GM19099 (cell line): ENCODE data around the gene HOXC11.

Experiments
- POLR2A ChIP-seq: IDR thresholded peaks from 3 replicates; pipeline ENCODE4 v1.6.1; 2011; ENCODE audit warnings: low read depth; ENCODE audit not compliant: insufficient read length; ENCODE audit errors: extremely low read depth

The HOXC11 gene

DNA sequence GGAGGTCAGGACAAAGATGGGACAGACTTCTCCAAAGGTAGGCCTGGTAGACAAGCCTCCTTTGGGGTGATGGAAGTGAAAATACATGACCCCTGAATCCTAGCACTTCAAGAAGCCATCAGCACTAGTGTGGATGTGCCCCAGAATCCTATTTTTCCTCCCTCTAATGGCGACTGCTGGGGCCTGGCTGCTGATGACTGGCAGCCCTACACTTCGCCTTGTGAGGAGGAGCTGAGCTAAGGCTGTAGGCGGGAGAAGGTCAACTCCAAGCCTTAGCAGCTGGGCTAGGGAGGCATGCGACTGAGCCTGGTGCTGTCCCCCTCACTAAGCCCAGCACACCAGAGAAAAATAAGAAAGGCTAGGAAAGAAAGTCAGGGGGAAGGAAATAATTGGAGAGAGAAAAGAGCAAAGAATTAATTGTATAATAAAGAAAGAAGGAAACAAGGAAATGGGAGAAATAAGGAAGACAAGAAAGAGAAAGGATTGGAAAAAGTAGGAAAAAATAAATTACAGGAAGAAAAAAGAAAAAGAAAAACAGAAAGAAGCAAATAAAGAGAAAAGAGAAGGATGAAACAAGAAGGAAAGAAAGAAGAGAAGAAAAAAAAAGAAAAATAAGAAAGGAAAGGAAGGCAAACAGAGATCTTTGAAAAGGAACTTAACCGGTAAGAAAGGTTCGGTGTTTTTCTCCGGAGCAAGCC, 7.3 kb downstream of the HOXC11 start:
- TF ChIP-seq POLR2A: no peak

DNA sequence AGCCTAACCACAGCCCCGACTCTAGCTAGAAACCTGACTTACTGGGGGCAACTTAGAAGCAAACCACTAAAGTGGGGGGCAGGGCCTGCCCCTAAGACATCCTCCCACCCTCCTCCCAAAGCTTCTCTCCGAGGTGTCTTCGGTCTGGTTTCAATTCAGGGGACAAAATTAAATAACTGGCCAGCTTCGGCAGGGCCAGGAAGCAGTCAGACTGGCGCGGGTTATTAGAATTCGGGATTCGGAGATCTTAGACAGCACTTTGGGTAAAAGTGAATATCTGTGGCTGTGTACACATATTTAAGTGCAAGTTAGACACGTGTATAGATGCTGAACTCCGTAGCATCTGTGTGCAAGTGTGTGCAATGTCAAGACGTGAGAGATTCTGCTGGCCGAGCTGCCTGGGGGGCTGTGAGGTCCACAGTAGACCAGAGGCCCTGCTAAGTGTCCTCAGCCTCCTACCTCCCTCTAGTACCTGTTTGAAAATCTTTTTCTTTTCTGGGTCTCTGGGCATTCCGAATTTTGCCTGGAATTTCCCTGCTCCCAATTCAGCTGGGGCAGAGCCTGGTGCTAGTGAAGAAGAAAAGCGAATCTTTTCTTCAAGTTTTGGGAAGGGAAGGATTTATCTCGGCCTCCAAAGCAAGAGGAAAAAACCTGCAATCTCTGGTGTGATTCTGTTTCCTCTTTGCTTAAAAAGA, 8.0 kb downstream of the HOXC11 start:
- no peak for TF ChIP-seq POLR2A

DNA sequence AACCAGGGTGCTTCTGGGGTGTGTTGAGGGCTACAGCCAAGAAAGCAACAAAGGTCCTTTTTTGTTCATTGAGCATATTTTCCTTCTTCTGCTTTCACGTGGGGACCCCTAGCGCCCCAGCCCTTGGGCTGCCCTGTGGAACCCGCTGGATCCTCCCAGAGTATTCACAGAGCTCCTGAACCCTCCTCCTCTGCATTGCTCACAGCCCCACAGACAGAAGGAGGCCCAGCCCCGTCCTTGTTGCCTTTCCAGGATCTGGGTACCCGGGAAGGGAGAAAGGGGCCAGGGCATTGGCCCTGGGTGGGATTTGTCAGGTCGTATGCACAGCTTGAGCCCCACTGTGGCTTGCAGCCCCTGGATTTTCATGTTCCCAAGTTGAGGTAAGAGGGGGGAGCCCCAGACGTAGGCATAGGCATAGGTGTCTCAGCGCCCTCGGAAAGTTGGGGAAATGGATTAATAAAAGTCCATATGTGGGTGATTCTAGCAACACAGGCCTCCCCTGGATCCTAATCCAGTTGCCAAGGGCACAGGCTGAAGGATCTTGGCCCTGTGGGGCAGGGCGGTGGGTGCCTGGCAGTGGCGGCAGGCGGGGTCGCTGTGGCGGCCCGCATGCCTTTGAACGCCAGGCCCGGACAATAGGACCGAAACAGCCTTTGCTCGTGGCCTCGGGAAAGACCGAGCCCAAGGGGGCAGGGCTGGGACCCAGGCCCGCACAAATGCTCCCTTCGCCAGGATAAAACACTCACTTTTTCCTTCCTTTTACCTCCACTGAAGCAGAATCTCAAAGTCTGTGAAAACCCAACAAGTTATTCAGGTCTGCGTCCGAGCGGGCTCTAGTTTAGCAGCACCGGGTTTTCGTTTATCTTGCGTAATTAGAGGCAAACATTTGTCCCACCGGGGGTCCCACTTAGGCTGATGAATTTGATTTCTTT, 9.0 kb downstream of the HOXC11 start:
- no peak for TF ChIP-seq POLR2A

DNA sequence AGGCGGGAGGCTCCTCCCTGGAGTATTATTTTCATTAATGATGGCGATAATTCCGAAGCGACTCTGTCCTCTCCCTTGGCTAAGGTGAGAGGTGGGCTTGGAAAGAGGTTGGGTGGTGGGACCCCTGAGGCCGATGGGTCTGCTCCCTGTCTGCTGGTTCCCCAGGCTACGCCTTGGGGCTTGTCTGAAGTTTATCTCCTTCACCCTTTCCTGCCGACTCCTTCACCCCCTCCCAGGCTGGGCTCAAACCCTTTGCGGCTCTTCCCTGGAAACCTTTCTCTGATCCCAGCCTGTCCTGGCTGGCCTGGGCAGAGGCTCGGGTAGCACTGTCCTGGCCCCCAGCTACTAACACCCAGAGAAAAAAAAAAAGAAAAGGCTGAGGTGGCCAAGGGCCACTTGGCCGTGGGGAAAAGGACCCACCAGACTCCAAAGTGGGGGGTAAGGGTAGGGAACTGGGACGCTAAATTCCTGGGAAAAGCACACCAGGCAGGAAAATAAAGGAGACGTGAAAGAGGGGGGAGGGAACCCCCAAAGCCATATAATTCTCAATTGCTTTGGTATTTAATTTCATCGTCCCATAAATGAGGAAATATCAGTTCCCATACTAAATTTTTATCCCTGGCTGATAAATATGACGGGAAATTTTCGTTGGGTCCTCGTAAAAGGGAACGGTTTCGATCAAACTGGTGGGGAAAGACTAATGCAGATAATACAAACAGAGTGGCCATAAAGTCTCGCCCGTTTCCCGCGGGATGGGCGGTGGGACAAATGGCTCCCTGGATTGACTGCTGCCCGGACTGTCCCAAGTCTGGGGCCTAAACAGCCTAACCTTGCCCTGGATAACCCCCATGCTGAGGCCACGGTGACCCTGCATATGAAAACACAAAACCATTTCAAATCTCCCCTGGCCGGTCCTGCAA, 10.0 kb downstream of the HOXC11 start:
- no peak for TF ChIP-seq POLR2A

DNA sequence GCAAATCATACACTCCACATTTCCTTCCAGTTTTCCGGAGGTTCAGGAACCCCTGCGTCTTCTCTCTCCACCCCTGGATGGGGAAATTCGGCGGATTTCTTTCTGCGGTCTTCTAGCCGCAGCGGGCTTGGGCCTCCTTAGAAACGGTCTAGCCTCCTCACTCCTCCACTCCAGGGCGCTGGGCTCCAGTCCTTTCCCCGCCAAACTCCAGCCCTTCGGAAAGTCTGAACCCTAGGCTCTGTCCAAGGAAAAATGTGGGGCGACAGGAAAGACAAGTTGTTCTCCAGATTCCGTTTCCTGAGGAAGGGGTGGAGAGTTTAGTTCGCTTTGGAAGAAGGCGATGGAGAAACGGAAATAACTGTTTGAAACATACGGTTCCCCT, 10.6 kb downstream of the HOXC11 start:
- no peak for TF ChIP-seq POLR2A

DNA sequence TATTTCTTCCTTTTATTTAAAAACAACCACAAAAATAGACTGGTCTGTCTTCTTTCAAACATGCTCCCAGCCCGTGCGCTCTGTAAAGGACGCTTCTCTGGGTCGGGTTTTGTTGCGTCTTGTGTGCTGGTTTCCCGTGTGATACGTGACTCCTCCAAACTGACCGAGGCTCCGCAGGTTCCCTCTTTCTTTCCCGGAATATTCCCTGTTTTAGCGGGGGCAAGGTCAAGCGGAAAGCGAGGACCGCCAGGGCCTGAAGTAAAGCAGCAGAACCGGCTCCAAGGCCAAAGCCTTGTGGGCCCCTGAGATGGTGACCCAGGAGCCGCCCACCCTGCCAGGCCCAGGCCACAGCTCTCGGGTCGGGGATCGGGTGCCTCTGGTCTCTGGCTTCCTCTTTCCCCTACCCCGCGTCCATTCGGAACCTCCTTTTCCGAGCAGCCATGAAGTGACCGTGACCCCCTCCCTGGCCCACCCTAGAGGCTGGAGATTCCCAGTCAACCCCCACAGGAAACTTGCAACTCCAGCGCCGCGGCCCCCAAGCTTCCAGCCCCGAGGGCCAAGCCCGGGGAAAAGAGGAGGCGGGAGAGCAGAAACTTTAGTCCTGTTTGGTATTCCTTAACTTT, 11.1 kb downstream of the HOXC11 start:
- TF ChIP-seq POLR2A: no peak

DNA sequence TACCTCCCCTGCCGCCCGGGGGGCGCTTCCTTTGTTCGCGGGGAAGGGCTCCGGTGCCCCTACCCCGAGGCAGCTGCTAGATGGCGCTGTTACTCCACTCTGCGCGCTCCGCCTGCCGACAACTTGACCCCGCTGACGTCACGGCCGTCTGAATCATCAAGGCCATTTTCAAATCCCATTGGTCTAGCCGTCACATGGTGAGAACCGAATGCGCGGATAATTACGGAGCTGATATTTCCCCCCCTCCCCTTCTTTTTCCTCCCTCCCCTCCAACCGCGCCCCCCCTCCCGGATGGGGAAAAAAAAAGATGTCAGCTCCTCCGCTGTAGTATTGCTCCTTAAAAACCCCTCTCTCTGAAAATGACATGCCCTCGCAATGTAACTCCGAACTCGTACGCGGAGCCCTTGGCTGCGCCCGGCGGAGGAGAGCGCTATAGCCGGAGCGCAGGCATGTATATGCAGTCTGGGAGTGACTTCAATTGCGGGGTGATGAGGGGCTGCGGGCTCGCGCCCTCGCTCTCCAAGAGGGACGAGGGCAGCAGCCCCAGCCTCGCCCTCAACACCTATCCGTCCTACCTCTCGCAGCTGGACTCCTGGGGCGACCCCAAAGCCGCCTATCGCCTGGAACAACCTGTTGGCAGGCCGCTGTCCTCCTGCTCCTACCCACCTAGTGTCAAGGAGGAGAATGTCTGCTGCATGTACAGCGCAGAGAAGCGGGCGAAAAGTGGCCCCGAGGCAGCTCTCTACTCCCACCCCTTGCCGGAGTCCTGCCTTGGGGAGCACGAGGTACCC, 12.2 kb downstream of the HOXC11 start, which contains the start of gene HOXC10:
TSS of gene HOXC10 (plus strand) at position 246 of the 791 bp plus-strand sequence. CDS start at position 360, 114 bp downstream.
- TF ChIP-seq POLR2A: no peak

DNA sequence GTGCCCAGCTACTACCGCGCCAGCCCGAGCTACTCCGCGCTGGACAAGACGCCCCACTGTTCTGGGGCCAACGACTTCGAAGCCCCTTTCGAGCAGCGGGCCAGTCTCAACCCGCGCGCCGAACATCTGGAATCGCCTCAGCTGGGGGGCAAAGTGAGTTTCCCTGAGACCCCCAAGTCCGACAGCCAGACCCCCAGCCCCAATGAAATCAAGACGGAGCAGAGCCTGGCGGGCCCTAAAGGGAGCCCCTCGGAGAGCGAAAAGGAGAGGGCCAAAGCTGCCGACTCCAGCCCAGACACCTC, 12.7 kb downstream of the HOXC11 start:
- TF ChIP-seq POLR2A: no peak

DNA sequence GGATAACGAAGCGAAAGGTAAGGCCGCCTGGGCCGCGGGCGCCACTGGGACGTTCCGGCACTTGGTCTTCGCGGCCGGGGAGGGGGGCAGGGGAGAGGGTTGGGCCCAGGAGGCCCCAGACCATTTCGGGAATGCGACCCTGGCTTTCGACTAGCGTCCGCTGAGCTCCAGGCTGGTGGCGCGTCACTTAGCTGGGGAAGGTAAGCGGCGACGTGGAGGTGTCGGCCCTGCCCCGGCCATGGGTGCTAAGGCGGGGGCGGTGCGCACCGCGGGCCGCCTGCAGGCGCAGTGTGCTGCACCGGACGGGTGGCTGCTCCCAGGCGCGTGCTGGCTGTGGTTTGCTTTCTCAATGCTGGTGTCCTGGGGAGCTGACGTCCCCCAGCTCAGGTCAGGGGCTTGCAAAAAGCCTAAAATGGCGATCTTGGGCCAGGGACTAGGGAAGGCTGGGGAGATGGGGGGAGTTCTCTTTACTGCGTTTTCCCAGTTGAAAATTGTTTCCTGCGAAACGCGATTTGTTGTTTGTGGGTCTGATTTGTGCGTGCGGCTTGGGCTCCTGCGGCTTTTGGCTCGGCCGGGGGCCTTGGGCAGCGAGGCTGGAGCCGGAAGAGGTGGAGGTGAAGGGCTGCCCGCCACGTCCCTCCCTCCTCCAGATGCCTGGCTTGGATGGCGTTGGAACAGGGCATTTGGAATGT, 13.2 kb downstream of the HOXC11 start:
- no peak for TF ChIP-seq POLR2A

DNA sequence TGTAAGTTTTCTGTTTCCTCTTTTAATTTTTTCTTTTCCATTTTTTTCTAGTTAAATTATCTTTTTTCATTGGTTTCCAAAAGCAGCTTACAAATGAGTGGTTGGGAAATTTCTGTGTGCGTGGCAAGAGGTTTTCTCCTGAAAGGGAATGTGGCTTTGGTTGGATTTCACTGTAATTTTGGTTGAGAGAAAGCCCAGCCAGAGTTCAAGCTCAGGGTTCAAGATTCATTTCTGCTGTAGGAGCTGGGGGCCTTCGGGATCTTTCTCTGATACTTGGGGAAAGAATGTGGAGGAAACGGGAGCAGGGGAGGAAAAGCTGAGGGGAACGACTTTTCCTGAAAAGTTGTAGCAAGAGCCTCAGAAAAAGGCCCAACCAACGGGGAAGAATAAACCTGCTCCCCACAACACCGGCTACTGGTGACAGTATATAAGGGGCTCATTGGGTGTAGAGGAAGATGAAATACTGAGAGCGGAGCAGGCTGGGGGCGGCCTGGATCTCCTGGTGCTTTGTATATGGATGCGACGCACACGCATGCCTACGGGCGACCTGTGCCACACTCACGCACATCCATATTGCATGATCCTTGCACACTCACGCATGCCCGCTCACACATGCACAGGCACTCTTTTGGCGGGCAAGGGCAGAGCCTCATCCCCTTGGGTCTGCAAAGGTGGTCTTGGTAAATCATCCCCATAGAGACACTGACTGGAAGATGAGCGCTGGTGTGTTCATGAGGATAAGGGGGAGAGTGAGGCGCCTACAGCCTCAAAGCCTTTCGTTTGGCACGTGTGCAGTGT, 14.0 kb downstream of the HOXC11 start:
- no peak for TF ChIP-seq POLR2A

DNA sequence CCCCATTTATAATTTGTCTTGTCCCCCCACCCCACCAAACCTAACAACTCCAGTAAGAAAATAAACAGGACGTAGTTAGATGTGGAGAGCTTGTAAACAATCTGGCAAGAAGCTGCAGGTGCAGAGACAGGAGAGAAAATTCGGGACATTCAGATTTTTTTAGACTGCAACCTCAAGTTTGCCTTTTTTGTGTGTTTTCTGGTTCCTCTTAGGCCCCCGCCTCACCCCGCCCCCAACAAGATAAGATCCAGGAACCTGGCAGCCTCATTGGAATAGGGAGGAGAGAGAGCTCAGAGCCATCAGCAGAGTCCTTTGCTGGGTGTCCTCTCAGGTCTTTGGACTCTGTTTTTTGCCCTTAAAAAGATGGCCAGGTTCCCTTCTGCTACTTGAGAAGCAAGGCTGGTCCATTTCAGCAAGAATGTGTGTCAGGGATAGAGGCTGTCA, 14.9 kb downstream of the HOXC11 start:
- TF ChIP-seq POLR2A: no peak
